Mucosa of stomach (tissue), 1 donor: ENCODE measurements around the gene FAM156B.
"Not testable (repeated sequence)": the region's sequence is repeated elsewhere in the genome, so short reads cannot be mapped to it uniquely, and the experiment has no call there.

Source experiments
- H3K27me3 ChIP-seq: one replicate; pipeline ENCODE4 v1.7.0; 2013; ENCODE audit warnings: mild to moderate bottlenecking, low read length; ENCODE audit not compliant: control insufficient read depth, insufficient read depth
- H3K36me3 ChIP-seq: one replicate; pipeline ENCODE4 v1.7.0; 2013; ENCODE audit warnings: low read length; ENCODE audit not compliant: control insufficient read depth, insufficient read depth
- H3K4me1 ChIP-seq: one replicate; pipeline ENCODE4 v1.7.0; 2013; ENCODE audit warnings: mild to moderate bottlenecking, low read length; ENCODE audit not compliant: control insufficient read depth, insufficient read depth
- H3K4me3 ChIP-seq: one replicate; pipeline ENCODE4 v1.7.0; 2013; ENCODE audit warnings: low read length
- H3K9ac ChIP-seq: one replicate; pipeline ENCODE4 v1.7.0; 2013; ENCODE audit warnings: mild to moderate bottlenecking, low read length, moderate library complexity
- H3K9me3 ChIP-seq: one replicate; pipeline ENCODE4 v1.7.0; 2013; ENCODE audit warnings: mild to moderate bottlenecking, low read length, moderate library complexity; ENCODE audit not compliant: control insufficient read depth
- donor health status: Pancreatic carcinoma.

The FAM156B gene

DNA sequence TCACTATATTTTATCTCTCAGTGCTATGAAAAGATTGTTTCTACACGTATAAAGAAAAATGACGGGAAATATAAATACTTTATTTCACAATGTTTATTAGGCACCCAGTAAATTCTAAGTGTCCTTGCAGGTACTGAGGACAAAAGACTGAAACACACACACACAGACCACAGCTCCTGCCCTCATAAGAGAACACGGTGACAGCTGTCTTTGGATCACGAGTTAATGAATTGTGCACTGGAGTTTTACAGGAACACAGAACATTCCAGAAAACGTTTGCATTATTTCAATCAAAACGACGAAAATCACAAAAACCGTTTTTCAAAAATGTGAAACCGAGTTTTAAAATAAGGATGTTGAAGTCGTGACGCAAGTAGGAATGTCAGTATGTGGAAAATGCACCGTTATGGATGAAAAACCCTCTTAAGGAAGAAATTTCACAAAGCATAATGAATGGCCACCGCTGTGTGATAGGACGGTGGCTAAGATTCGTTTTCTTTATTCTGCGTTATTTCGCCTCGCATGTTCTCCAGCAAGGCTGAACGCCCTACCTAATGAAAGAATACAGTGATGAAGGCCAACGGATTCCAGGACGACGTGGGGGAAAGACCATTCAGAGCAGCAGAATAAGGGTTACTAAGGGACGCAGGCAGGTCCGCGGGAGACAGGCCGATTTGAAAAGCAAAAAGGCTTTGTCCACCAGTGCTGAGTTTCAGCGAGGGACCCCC is 37.0 kb downstream of the FAM156B start:
- no peaks in the 10 kb centered on the region for H3K9me3 ChIP-seq
- H3K4me1 ChIP-seq = no peaks in the 10 kb centered on the region
- H3K9ac ChIP-seq = peak overlapping the region; percentile 82
- H3K36me3 ChIP-seq = no peaks in the 10 kb centered on the region
- H3K27me3 ChIP-seq = no peaks in the 10 kb centered on the region
- H3K4me3 ChIP-seq = peak overlapping the region; percentile 41

DNA sequence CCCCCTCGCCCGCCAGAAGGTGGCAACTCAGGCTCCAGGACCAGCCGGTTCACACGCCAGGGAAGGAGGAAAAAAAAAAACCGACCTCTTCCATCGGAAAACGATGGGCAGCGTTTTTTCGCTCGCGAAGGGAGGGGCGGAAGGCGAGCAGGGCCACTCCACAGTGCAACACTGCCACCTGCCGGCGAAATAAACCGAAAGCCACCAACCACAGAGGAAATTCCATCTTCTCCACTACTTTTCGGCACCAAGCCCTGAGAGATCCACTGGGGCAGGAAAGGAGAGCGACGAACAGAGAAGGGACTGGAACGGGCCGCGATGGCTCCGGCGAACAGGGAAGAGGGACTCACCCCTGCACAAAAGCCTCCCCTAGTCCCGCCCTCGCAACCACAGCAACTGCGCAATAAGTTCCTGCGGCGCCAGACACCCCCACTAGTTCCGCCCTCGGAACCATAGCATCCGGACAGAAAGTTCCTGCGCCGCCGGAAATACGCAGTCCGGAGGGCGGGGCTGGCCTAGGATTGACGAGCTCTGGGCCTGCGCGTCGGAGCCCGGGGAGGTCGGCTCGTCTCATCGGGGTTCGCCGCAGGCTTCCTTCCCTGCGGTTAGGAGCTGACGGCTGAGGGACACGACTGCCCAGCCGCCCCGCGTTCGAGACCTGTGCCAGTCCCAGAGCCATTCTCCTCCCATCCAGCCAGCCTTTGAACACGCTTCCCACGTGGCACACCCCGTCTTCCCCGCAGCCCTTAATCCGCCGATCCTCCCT is 37.8 kb downstream of the FAM156B start:
- no peaks in the 10 kb centered on the region for H3K4me1 ChIP-seq
- H3K9me3 ChIP-seq = no peaks in the 10 kb centered on the region
- peak overlapping the region; percentile 82 for H3K9ac ChIP-seq
- H3K4me3 ChIP-seq = peak overlapping the region; percentile 69
- H3K36me3 ChIP-seq = no peaks in the 10 kb centered on the region
- H3K27me3 ChIP-seq = no peaks in the 10 kb centered on the region

DNA sequence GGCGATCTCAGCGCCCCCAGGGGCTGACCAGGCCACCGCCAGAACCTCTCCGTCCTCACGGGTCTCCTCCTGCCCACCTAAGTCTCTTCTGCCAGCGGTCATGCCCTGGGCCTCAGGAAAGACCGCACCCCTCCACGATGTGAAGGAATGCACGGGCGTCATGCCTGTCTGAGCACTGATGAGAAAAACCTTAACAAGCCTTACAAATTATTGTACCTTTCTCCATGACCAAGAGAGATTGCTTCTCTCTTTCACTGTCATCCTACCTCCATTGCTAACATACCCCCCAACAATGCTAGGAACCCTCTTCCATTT is 38.3 kb downstream of the FAM156B start:
- not testable (repeated sequence) for H3K4me1 ChIP-seq, H3K27me3 ChIP-seq, H3K9me3 ChIP-seq, H3K36me3 ChIP-seq
- H3K9ac ChIP-seq = peak overlapping the region; percentile 82
- peak overlapping the region; percentile 69 for H3K4me3 ChIP-seq

DNA sequence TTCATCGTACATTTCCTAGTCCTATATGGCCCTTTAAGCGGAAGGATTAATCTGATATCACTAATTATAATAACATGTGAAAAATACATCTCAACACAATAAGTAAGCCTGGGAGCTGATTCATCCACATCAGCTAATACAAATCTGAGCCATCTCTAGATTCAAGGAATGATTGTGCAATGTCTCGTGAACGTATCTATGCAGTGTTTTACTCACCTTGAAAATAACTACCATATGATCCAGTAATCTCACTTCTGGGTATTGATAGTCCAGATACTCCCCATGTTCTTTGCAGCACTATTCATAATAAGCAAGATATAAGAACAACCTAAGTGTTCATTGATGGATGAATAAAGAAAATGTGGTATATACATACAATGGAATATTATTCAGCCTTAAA is 43.6 kb downstream of the FAM156B start:
- H3K4me1 ChIP-seq, H3K36me3 ChIP-seq, H3K9me3 ChIP-seq, H3K27me3 ChIP-seq, H3K4me3 ChIP-seq, H3K9ac ChIP-seq: not testable (repeated sequence)

DNA sequence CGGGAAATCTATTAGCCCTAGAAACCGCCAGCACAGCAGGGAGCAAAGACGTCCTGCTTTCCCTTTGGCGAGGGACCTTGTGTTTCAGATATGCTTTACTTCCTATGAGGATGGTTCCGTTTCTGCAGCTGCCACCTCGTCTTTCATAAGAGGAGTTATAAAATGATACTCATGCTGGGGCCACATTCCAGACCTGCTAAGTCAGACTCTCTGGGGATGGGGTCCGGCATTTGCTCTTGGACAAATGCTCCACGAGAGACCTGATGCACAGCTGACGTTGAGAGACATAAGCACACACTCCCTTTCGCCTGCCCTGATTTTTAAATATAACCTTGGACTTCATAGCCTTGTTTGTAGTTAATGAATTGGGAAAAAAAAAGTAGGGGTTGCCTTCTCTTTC is 44.6 kb downstream of the FAM156B start:
- not testable (repeated sequence) for H3K9ac ChIP-seq, H3K27me3 ChIP-seq, H3K9me3 ChIP-seq, H3K4me1 ChIP-seq, H3K36me3 ChIP-seq, H3K4me3 ChIP-seq

DNA sequence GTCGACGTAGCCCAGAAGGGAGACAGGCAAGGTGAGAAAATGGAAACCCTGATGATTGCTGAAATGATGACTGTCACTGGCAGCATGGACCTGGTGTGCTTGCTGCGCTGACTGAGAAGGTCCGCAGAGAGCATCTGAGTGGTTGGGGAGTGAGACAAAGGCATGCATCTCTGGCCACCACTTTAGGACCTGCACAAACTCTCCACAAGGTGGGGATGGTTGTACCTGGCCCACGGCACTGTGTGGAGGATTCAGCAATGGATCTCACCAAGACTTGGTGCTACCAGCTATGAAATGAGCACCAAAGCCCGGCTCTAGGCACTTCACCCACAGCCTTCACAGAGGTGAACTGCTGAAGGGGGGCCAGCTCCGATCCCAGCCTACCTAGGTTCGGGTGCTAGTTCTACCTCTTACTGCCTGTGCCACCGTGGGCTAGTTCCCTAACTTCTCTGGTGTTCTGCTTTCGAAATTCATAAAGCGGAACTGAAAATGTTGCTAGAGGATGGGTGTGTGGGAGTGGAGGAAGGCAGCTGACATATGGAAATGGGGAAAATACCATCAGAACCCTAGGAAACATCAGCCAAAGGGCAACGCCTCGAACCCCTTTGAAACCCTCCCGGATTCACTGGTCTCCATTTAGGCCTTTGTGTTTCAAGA is 48.8 kb downstream of the FAM156B start:
- not testable (repeated sequence) for H3K4me1 ChIP-seq, H3K9me3 ChIP-seq, H3K4me3 ChIP-seq, H3K9ac ChIP-seq, H3K36me3 ChIP-seq, H3K27me3 ChIP-seq

DNA sequence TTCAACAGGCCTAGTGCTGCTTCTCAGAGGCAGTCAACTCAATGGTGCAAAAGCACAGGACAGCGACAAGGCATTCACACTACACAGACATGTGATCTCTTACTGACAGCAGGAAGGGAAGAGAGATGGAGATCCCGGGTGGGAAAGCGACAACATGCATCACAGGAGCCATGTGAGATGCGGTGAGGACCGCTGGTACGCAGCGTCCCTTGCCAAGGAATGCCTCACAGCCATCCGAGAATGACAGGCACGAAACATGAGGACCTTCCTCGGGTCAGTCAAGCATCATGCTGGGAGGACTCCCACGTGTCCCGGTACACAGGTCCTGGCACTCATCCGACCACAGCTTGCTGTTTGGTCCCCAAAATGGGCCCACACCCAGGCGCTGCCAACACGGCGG is 50.4 kb downstream of the FAM156B start:
- H3K4me3 ChIP-seq, H3K4me1 ChIP-seq, H3K36me3 ChIP-seq, H3K9ac ChIP-seq, H3K9me3 ChIP-seq, H3K27me3 ChIP-seq: not testable (repeated sequence)

DNA sequence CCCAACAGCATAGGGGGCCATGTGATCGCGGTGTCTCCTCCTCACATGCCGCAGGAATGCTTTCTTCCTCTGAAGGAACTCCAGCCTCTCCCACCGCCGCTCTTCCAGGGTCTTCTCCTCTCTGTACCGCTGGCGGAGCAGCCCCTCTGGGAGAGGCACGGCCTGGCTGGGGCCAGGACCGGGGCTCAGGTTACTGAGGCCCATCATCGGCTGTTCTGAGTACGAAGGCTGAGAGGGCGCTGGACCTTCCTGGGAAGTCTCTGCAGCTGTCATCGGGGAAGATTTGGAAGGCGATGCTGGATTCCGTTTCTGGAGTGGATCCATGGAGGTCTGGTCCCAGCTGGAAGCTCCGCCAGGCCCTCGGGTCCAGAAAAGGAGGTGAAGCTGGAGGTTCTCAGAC is 51.1 kb downstream of the FAM156B start:
- H3K4me1 ChIP-seq, H3K27me3 ChIP-seq, H3K9me3 ChIP-seq, H3K36me3 ChIP-seq, H3K4me3 ChIP-seq, H3K9ac ChIP-seq: not testable (repeated sequence)

DNA sequence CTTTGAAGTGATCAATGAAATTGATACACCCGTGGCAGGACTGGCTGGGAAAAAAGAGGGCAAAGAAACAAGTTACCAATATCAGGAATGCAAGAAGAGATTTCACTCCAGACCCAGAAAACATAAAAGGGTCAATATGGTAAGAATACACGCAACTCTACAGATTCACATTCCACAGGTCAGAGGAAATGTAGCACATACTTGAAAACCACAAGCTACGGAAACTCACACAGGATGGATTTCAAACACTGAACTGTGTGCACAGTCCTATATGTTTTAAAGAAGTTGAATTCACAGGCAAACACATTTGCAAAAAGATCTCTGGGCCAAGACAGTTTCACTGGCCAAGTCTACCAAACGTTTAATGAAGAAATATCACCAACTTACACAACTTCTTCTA is 52.2 kb downstream of the FAM156B start:
- not testable (repeated sequence) for H3K4me3 ChIP-seq, H3K9me3 ChIP-seq, H3K36me3 ChIP-seq, H3K9ac ChIP-seq, H3K4me1 ChIP-seq, H3K27me3 ChIP-seq

DNA sequence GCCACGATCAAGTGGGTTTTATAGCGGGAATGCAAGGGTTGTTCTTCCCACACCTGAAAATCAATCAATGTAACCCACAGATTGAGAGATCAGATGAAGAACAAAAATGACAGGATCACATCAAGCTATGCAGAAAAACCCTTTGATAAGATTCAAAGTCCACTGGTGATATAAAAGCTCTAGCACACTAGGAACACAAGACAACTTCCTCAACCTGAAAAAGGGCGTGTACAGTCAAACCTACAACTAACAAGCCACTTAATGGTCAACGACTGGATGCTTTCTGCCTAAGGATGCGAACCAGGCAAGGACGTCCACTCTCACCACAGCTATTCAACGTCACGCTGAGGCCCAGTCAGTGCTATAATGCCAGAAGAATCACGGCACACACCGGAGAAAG is 52.8 kb downstream of the FAM156B start:
- H3K4me1 ChIP-seq, H3K36me3 ChIP-seq, H3K27me3 ChIP-seq, H3K9me3 ChIP-seq, H3K9ac ChIP-seq, H3K4me3 ChIP-seq: not testable (repeated sequence)
